HG03108 (cell line): ENCODE results near the gene CENATAC.
"Not testable (repeated sequence)": the region's sequence is repeated elsewhere in the genome, so short reads cannot be mapped to it uniquely, and the experiment has no call there.

Experiments used
- ATAC-seq: cut with Tn5 transposase; IDR thresholded peaks from one replicate; pipeline ENCODE4 v1.9.1; 2021; ENCODE audit warnings: moderate library complexity; ENCODE audit not compliant: unreplicated experiment

CENATAC gene, protein sequence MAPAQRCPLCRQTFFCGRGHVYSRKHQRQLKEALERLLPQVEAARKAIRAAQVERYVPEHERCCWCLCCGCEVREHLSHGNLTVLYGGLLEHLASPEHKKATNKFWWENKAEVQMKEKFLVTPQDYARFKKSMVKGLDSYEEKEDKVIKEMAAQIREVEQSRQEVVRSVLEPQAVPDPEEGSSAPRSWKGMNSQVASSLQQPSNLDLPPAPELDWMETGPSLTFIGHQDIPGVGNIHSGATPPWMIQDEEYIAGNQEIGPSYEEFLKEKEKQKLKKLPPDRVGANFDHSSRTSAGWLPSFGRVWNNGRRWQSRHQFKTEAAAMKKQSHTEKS

DNA sequence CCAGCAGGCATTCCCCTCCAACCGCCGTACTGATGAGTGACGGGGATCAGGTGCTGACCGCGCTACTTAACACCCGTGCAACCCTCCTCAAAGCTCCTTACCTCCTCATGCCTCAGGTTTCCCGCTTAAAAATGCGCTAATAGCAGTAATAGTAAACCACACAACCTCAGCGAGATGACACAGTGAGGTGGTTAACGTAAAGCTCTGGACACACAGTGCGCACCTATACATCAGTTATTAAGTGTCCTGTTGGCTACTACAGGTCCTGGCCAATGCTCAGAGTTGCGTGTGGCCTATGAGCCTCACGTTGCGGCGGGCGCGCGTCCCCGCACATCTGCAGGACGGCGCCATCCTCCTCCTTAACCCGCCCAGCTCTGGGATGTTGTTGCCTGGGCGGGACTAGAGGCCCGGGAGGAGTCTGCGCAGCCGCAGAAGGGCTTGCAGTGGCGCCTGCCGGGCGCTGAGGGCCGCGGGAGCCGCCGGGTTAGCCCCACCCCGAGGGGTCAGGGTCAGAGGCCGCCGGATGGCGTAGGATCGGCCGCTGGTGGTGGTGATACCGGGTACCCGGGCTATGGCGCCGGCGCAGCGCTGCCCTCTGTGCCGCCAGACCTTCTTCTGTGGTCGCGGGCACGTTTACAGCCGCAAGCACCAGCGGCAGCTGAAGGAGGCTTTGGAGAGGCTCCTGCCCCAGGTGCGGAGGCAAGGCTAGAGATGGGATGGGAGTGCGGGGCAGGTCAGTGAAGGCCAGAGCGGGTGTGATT lies at the start of gene CENATAC:
TSS of gene CENATAC (plus strand) at position 512 of the 761 bp plus-strand sequence. CDS start at position 572, 60 bp downstream.
- ATAC-seq = peak; percentile 96

DNA sequence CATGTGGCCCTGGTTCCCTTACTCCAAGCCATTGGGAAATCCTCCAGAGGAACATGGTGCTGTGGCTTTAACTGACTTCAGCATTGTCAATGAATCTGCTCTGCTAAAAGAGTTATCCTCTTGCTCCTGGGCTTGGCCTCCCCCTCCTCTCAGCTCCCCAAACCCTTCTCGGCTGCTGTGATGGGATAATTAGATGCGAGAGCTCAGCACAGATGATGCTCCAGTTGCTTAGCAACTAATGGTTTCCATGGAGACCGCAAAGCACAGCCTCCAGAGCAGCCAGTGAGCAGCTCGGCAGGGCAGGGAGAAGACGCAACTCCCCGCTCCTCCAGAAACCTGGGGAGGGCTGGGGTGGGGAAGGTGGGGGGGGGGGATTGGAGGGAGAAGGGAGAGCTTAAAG lies 44.7 kb upstream of the CENATAC start:
- no peak for ATAC-seq

DNA sequence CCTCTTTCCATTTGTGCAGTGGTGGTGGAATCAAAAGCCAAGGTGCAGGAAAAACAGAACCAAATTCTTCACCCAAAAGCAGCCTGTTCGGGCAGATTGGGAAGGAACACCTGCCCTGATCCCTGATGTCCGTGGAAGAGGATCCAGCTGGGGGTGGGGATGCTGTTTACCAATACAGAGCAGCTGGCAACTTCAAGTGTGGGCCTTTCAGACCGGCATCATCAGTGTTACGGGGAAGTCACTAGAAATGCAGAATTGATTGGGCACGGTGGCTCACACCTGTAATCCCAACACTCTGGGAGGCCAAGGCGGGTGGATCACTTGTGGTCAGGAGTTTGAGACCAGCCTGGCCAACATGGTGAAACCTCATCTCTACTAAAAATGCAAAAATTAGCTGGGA lies 44.0 kb upstream of the CENATAC start:
- not testable (repeated sequence) for ATAC-seq

DNA sequence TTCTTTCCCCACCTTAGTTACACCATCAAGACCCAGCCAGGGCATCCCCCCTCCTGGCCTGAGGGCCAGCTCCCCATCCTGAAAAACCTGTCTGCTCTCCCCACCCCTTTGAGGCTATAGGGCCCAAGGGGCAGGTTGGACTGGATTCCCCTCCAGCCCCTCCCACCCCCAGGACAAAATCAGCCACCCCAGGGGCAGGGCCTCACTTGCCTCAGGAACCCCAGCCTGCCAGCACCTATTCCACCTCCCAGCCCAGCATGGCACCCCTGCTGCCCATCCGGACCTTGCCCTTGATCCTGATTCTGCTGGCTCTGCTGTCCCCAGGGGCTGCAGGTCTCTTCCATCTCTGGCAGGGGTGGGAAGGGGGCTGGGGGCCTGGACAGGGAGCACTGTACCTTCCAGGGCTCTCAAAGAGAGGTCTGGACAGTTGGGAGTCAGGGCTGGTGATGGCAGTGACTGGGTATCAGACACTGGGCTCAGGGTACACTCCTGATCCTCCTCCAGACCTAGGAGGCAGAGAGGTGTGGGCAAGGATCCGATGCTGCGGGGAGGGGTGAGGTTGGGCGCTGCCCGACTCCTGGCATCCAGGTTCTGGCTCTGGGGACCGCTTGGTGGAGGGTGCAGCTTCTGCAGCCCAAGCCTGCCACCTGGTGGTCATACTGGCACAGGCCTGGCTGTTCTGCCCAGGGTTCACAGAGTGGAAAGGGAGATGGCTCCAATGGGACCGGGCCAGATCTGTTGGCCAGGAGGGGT lies 41.7 kb upstream of the CENATAC start, which contains the start of gene UPK2:
TSS of gene UPK2 (plus strand) at position 205 of the 753 bp plus-strand sequence. CDS start at position 258, 53 bp downstream.
- ATAC-seq = peak; percentile 72

DNA sequence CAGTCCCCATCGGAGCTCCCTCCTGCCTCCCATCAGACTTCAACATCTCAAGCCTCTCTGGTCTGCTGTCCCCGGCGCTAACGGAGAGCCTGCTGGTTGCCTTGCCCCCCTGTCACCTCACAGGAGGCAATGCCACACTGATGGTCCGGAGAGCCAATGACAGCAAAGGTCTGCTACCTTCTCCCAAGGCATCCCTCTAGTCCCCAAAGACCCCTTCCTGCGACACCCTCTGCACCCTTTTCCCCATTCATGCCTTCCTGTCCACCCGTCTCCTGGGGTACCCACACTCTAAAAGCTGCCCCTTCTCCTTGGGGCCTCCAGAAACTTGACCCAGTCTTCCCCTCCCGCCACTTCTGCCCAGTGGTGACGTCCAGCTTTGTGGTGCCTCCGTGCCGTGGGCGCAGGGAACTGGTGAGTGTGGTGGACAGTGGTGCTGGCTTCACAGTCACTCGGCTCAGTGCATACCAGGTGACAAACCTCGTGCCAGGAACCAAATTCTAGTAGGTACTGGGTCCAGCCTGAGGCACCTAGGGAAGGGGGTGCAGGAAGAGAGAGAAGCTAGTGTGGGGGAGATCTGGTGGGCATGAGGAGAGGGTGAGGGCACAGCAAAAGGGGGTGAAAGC lies 41.0 kb upstream of the CENATAC start:
- no peak for ATAC-seq

DNA sequence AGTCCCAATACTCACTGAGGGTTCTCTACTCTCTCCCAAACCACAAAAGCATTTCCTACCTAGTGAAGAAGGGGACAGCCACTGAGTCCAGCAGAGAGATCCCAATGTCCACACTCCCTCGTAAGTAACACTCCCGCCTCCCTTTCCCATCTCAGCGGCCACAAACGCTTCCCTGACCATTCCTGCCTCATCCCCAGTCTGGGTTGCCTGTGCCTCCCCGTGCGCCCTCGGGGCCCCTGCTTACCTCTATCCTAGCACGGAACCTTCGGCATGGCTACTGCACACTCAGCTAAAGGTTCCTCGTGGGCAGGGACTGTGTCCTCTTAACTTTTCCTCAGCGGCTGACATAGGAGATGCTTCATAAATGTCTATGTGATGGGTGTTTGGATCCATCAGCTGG lies 40.4 kb upstream of the CENATAC start:
- ATAC-seq = no peak

DNA sequence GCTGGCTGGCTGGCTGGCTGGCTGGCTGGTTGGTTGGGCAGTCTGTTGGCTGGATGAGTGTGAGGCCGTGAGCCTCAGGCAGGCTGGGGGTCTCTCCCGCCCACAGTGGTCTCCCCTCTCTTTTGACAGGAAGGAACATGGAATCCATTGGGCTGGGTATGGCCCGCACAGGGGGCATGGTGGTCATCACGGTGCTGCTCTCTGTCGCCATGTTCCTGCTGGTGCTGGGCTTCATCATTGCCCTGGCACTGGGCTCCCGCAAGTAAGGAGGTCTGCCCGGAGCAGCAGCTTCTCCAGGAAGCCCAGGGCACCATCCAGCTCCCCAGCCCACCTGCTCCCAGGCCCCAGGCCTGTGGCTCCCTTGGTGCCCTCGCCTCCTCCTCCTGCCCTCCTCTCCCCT lies 40.0 kb upstream of the CENATAC start:
- ATAC-seq = no peak

DNA sequence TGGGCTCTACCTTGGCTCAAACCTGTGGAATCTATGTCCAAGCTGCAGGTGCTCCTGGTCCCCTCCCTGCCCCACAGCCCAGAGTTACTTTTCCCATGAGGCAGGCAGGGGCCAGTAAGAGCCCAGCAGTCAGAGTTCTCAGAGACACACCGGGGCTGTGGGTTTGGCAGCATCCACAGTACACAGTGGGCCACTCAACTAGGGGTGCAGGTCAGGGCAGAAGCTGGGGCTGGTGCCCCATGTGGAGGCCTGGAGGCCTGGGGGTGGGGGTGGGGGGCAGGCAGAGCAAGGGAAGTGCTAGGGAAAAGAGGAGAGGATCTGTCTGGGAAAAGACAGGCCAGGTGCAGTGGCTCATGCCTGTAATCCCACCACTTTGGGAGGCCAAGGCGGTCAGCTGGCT lies 39.4 kb upstream of the CENATAC start:
- no peak for ATAC-seq

DNA sequence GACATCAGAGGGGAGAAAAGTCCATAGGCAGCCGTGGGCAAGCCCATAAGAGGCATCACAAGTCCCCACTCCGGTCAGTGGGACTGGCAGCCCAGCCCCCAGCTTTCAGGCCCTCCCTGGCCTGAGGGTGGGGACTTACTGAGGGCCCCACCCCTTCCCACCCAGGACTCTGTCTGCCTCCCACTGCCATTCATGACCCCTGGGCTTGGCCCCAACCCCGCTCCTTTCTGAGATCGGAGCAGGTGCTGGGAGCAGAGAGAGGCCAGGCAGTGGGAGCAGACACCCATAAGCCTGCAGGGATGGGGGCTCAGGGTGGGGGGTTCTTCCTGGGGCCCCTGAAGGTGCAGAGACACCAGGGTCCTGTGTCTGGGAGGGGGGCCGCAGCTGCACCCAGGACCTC lies 36.7 kb upstream of the CENATAC start:
- no peak for ATAC-seq

DNA sequence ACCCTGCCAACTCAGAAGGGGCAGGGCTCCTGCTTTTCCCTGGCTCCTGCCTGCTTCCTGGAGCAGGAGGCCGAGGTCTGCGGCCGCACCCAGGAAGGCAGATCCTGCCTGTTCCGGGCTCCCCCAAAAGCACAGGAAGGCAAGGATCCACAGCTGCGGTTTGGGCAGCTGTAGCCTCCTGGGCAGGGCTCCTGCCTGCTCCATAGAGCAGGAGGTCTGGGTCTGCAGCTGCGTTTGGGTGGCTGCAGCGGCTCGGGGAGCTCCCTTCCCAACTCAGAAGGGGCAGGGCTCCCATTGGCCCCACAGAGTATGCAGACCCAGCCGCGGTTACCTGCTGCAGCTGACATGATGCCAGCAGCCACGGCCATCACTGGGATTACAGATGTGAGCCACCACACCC lies 36.3 kb upstream of the CENATAC start:
- no peak for ATAC-seq

DNA sequence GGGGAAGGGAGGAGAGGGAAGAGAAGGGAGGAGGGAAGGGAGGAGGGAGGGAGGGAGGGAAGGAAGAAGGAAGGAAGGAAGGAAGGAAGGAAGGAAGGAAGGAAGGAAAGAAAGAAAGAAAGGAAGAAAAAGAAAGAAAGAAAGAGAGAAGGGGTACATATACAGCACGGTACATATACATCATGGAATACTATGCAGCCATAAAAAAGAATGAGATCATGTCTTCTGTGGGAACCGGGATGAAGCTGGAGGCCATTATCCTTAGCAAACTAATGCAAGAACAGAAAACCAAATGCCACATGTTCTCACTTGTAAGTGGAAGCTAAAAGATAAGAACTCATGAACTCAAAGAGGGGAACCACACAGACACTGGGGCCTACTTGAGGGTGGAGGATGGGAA lies 28.4 kb upstream of the CENATAC start:
- ATAC-seq = not testable (repeated sequence)

DNA sequence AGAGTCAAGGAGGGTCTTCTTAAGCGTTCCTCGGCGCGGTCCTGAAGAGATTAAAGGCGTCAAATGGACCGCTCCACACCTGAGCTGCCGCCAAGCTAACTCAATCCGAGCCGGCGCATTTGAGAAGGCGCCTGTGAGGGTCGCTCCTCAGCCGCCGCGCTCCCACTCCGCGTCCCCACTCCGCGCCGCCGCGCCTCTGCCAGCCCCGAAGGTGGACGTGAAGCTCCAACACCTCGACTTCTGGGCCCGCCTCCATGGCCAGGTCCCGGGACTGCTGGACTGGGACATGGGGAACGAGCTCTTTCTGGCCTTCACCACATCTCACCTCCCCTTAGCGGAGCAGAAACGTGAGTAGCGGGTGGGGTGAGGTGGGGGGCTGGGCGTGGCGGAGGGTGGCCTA lies 26.3 kb upstream of the CENATAC start, which contains the start of gene FOXR1:
TSS of gene FOXR1 (plus strand) at position 116 of the 400 bp plus-strand sequence. CDS start at position 287, 171 bp downstream.
- no peak for ATAC-seq

DNA sequence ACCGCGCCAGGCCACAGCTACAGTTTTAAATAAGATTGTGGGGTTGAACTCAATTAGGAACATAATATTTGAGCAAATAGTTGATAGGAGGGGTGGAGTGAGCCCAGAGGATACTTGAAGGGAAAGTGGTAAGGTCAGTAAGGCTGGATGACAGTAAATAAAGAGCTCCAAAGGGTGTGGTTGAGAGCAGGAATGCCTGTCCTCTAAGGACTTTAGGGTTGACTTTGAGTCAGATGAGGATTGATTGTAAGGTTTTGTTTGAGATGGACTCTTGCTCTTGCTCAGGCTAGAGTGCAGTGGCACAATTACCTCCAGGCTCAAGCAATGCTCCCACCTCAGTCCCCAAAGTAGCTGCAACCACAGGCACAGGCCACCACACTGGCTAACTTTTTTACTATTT lies 24.0 kb upstream of the CENATAC start:
- ATAC-seq = no peak

DNA sequence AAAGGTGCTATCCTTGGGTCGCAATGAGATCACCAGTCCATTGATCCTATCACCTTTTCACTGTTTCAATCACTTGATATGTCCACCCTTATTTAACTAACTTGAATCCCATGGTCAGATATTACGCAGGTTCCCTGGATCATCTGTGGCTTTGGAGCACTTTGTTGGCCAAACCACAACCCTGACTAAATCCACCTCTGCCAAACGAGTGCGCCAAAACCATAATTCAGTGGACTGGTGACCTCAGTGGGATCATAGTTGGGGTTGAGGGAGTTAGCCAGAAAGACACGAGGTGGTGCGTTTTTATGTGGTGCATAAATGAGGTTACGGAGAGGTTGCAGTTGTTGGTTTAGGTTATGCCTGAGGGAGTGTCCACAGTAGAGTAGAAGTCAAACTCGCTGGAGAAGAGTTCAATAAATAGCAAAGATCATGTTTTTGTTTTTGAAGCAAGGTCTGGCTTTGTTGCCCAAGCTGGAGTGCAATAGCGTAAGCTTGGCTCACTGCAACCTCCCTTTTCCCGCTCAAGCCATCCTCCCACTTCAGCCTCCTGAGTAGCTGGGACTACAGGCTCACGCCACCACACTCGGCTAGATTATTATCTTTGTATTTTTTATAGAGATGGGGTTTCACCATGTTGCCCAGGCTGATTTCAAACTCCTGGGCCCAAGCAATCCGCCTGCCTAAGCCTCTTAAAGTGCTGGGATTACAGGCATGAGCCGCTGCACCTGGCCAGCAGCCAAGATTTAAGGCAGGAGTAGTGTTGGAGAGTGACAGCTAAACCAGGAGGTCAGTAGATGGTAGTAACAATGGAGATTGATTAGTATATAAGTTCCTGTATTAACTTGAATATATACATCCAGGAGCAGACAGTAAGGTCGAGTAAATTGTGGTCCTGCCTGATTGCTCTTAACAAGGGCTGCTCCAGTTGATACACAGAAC lies 21.9 kb upstream of the CENATAC start:
- ATAC-seq = no peak

DNA sequence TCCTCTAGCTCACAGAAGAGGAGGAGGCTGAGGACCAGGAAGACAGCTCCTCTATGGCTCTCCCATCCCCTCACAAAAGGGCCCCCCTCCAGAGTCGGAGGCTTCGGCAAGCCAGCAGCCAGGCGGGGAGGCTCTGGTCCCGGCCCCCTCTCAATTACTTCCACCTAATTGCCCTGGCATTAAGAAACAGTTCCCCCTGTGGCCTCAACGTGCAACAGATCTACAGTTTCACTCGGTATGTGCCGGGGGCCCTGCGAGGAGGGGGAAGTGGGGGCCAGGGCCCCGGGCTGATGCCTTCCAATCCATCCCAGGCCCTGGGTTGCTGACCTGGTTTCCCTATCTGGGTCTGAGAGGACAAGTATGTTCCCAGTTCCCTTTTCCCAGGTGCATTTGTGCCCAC lies 18.5 kb upstream of the CENATAC start:
- ATAC-seq = no peak

DNA sequence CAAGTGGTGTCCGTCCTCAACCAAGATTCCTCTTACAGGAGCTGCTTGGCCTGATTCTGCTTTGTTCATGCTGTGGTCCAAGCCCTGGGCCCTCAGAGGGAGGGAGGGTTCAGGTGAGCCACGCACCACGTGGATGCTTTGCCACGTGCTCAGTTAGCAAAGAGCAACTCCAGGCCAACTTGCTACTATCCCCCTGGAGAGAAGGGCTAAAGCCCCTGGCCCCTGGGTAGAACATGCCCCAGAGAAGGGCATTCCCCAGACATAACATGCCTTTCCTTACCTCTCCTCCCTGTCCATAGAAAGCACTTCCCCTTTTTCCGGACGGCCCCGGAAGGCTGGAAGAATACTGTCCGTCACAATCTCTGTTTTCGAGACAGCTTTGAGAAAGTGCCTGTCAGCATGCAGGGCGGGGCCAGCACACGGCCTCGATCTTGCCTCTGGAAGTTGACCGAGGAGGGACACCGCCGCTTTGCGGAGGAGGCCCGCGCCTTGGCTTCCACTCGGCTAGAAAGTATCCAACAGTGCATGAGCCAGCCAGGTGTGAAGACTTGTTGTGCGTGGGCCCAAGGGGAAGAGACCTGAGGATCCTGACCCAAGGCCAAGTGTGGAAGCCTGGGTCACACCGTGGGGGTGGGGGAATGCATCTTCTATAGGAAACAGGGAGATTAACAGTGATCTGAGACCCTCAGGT lies 17.6 kb upstream of the CENATAC start:
- no peak for ATAC-seq

DNA sequence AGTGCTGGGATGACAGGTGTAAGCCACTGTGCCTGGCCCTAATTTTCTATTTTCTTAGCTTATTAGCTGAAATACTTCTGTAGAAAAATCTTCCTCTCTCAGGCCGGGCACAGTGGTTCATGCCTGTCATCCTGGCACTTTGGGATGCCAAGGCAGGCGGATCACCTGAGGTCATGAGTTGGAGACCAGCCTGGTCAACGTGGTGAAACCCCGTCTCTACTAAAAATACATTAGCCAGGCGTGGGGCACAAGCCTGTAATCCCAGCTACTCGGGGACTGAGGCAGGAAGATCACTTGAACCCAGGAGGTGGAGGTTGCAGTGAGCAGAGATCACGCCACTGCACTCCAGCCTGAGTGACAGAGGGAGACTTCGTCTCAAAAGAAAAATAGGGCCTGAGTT lies 13.6 kb upstream of the CENATAC start:
- ATAC-seq = not testable (repeated sequence)

DNA sequence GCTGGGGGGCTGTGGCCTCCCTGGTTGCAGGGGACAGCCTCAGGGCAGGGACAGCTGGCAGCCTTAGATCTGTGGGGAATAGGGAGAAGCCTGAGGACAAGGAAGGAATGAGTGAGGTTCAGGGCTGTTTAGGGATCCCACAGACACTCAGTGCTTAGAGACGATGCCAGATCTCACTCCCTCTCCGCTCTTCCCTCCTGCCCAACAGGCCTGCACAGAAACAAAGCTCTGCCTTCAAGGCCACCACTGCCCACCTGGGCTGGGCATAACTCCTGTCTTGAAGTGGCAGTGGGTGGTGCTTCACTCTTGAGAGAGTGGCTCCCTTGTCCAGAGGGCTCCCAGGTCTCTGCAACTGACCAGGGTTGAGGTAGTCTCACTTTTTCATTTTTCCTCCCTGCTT lies 13.1 kb upstream of the CENATAC start:
- no peak for ATAC-seq

DNA sequence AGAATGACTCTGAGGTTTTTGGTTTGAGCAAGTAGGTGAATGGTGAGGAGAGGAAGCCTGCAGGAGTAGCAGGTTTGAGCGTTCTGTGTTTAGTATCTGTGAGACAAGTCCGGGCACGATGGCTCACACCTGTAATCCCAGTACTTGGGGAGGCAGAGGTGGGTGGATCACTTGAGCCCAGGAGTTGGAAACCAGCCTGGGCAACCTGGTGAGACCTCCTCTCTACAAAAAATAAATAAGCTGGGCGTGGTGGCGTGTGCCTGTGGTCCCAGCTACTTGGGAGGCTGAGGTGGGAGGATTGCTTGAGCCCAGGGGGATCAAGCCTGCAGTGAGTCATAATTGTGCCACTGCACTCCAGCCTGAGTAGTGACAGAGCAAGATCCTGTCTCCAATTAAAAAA lies 9.7 kb upstream of the CENATAC start:
- no peak for ATAC-seq
